Gastroesophageal sphincter (tissue), 4 donors: Measurements from ENCODE around the gene VWC2. TPM values are rescaled to one million over a fixed set of nuclear protein-coding genes. Genes with fewer than 3 reads are reported as not detected.

Experiments
- ATAC-seq: fragments of 150-250 bp; one replicate; pipeline ENCODE4 v1.9.1; 2016; ENCODE audit warnings: mild to moderate bottlenecking, moderate library complexity
- H3K27ac ChIP-seq, 4 donors: fragments of 200-600 bp; sonication (generic) in 3 of 4; 1 replicate in 3 of 4; 2 replicates in 1 of 4; pipeline ENCODE4 v1.5.1; 2016 to 2019
- H3K27me3 ChIP-seq: fragments of 200-600 bp; sonication (generic); one replicate; pipeline ENCODE4 v1.5.1; 2019
- H3K36me3 ChIP-seq, 2 donors: fragments of 200-600 bp; sonication (generic); one replicate each; pipeline ENCODE4 v1.5.1; 2019; ENCODE audit warnings: control low read depth in 1 of 2
- H3K4me1 ChIP-seq, 3 donors: fragments of 200-600 bp; sonication (generic); 1 replicate in 2 of 3; 2 replicates in 1 of 3; pipeline ENCODE4 v1.5.1; 2016 to 2019; ENCODE audit warnings: control low read depth in 2 of 3
- H3K4me3 ChIP-seq, 2 donors: fragments of 200-600 bp; sonication (generic); one replicate each; pipeline ENCODE4 v1.5.1; 2019; ENCODE audit warnings: mild to moderate bottlenecking in 1 of 2, moderate library complexity in 1 of 2
- H3K9me3 ChIP-seq, 3 donors: fragments of 200-600 bp; sonication (generic); one replicate each; pipeline ENCODE4 v1.5.1; 2017 to 2019; ENCODE audit warnings: control low read depth in 2 of 3
- CTCF ChIP-seq, 4 experiments: fragments of 200-600 bp in 2 of 4; fragments of 450-650 bp in 2 of 4; sonication (generic) in 1 of 4; IDR thresholded peaks; one replicate each; pipeline ENCODE4 v1.5.1; 2017 to 2019; ENCODE audit warnings: antibody characterized with exemption in 4 of 4, mild to moderate bottlenecking in 2 of 4, moderate library complexity in 2 of 4
- EP300 ChIP-seq: sonication (generic); formaldehyde crosslinking; IDR thresholded peaks from one replicate; pipeline ENCODE4 v1.6.1; 2017; ENCODE audit warnings: antibody characterized with exemption, mild to moderate bottlenecking
- POLR2A ChIP-seq, 2 donors: fragments of 450-650 bp; IDR thresholded peaks; one replicate each; pipeline ENCODE4 v1.6.1; 2017; ENCODE audit warnings: antibody characterized with exemption in 2 of 2, mild to moderate bottlenecking in 2 of 2, moderate library complexity in 1 of 2
- POLR2AphosphoS5 ChIP-seq: sonication (generic); formaldehyde crosslinking; IDR thresholded peaks from one replicate; pipeline ENCODE4 v1.6.1; 2017; ENCODE audit warnings: antibody characterized with exemption
- WGBS, 2 donors: methylation state at CpG; one replicate each; pipeline ENCODE4 v1.1.5; 2018; ENCODE audit warnings: low coverage in 1 of 2; 5-methylcytosine and 5-hydroxymethylcytosine counted together
- total RNA-seq, 4 donors: library from RNA; depleted of rRNA; stranded (reverse); fragments of >200 nt; gene quantifications; one replicate each; pipeline ENCODE4 v1.1.0, GENCODE V29; 2016

Gene VWC2
- total RNA-seq, 4 donors from 2014 or later, result 0.08 to 0.13 TPM; not detected in 2

GRCh38 chr7:49821181-49821580 is 47.7 kb downstream of the VWC2 start:
- no peaks in the 10 kb centered on the region for H3K27me3 ChIP-seq
- no peak overlapping the region for H3K4me3 ChIP-seq
- no peak for ATAC-seq
- TF ChIP-seq POLR2AphosphoS5 (no peak), POLR2A (IDR thresholded peaks at IDR 0.05) (no peak), EP300 (no peak), CTCF (IDR thresholded peaks at IDR 0.05) (no peak)
- H3K36me3 ChIP-seq, result no peaks in the 10 kb centered on the region
- H3K4me1 ChIP-seq, result no peaks in the 10 kb centered on the region
- peaks cover 0 to 10% (median 0%) of the 10 kb centered on the region in 3 donors for H3K9me3 ChIP-seq
- H3K27ac ChIP-seq, result no peak overlapping the region

- TF ChIP-seq EP300 (no peak), POLR2AphosphoS5 (no peak), POLR2A (IDR thresholded peaks at IDR 0.05) (no peak), CTCF (IDR thresholded peaks at IDR 0.05) (no peak)
- H3K27ac ChIP-seq, result no peak overlapping the region
- H3K4me3 ChIP-seq, result no peak overlapping the region
- ATAC-seq, result no peak
- H3K9me3 ChIP-seq, result peaks cover 0 to 10% (median 0%) of the 10 kb centered on the region in 3 donors
- H3K4me1 ChIP-seq, result no peaks in the 10 kb centered on the region
- H3K36me3 ChIP-seq, result no peaks in the 10 kb centered on the region
- WGBS, 2 donors, result 29 to 34% methylated on average over 5 of the region's 5 CpGs
- no peaks in the 10 kb centered on the region for H3K27me3 ChIP-seq
These were observed 49.4 kb downstream of the VWC2 start for GRCh38 chr7:49822856-49823255.

- 78 to 80% methylated on average over 1 to 3 of the region's 3 CpGs for WGBS, 2 donors
- H3K27me3 ChIP-seq, result no peaks in the 10 kb centered on the region
- no peak for ATAC-seq
- no peaks in the 10 kb centered on the region for H3K36me3 ChIP-seq
- TF ChIP-seq POLR2AphosphoS5, result no peak
- no peak for TF ChIP-seq CTCF (IDR thresholded peaks at IDR 0.05)
- TF ChIP-seq POLR2A (IDR thresholded peaks at IDR 0.05), result no peak
- no peak for TF ChIP-seq EP300
- H3K4me3 ChIP-seq, result no peak overlapping the region
- no peak overlapping the region for H3K27ac ChIP-seq
- H3K4me1 ChIP-seq, result no peaks in the 10 kb centered on the region
- peaks cover 0 to 10% (median 0%) of the 10 kb centered on the region in 3 donors for H3K9me3 ChIP-seq
These were observed 50.1 kb downstream of the VWC2 start for GRCh38 chr7:49823566-49823965.

- Histone ChIP-seq H3K4me3 (no peak overlapping the region), H3K4me1 (no peaks in the 10 kb centered on the region), H3K9me3 (no peaks in the 10 kb centered on the region), H3K27me3 (no peaks in the 10 kb centered on the region), H3K27ac (no peak overlapping the region), H3K36me3 (no peaks in the 10 kb centered on the region)
- 68 to 76% methylated on average over 4 to 11 of the region's 13 CpGs for WGBS, 2 donors
- ATAC-seq, result no peak
- TF ChIP-seq POLR2A (IDR thresholded peaks at IDR 0.05), result no peak
- no peak for TF ChIP-seq EP300
- no peak for TF ChIP-seq POLR2AphosphoS5
- TF ChIP-seq CTCF (IDR thresholded peaks at IDR 0.05), result no peak
These were observed 66.6 kb downstream of the VWC2 start for GRCh38 chr7:49839863-49840645.

GRCh38 chr7:49840751-49841405 is 67.4 kb downstream of the VWC2 start:
- ATAC-seq, result no peak
- H3K27ac ChIP-seq, result no peak overlapping the region
- TF ChIP-seq CTCF (IDR thresholded peaks at IDR 0.05), result no peak
- no peak for TF ChIP-seq POLR2AphosphoS5
- TF ChIP-seq POLR2A (IDR thresholded peaks at IDR 0.05), result no peak
- no peak for TF ChIP-seq EP300
- 62 to 66% methylated on average over 5 of the region's 5 CpGs for WGBS, 2 donors
- no peak overlapping the region for H3K4me3 ChIP-seq
- no peaks in the 10 kb centered on the region for H3K36me3 ChIP-seq
- H3K4me1 ChIP-seq, result no peaks in the 10 kb centered on the region
- no peaks in the 10 kb centered on the region for H3K9me3 ChIP-seq
- H3K27me3 ChIP-seq, result no peaks in the 10 kb centered on the region
